Cardiac muscle cell (in vitro differentiated cells and primary cell): ENCODE data around the gene IL36A. TPM values are rescaled to one million over a fixed set of nuclear protein-coding genes. Genes with fewer than 3 reads are reported as not detected.

Experiments
- DNase-seq, 2 donors: peaks; one replicate each; pipeline versions ENCODE4 v3.0.0 to v3.0.0-alpha.2; 2010 to 2017; ENCODE audit warnings: low read depth in 1 of 2, low spot score in 1 of 2
- H3K27ac ChIP-seq: fragments of 200-600 bp; sonication (generic); 2 replicates; pipeline ENCODE4 v1.5.1; 2016
- H3K27me3 ChIP-seq: fragments of 200-600 bp; sonication (generic); 2 replicates; pipeline ENCODE4 v1.6.0; 2016; ENCODE audit warnings: control low read depth
- H3K36me3 ChIP-seq: fragments of 200-600 bp; sonication (generic); 2 replicates; pipeline ENCODE4 v1.5.1; 2016; ENCODE audit warnings: control low read depth
- H3K4me1 ChIP-seq: fragments of 200-600 bp; sonication (generic); 2 replicates; pipeline ENCODE4 v1.8.1; 2017; ENCODE audit warnings: low read depth, mild to moderate bottlenecking, mixed run types
- H3K4me3 ChIP-seq: fragments of 200-600 bp; sonication (generic); 2 replicates; pipeline ENCODE4 v1.5.1; 2016; ENCODE audit warnings: mild to moderate bottlenecking
- H3K9me3 ChIP-seq: fragments of 200-600 bp; sonication (generic); 2 replicates; pipeline ENCODE4 v1.5.1; 2017; ENCODE audit warnings: low read depth, mild to moderate bottlenecking, control low read depth
- polyA plus RNA-seq: library from polyadenylated mRNA; unstranded; fragments of >200 nt; fragmentation: Nextera tagmentation; extraction: Ambion mirVana; gene quantifications from 2 replicates; pipeline ENCODE4 v1.2.1, GENCODE V29; 2016
- total RNA-seq: library from RNA; depleted of rRNA; stranded (reverse); fragments of >200 nt; gene quantifications from 2 replicates; pipeline ENCODE4 v1.2.3, GENCODE V29; 2016
- TF ChIP-seq, protein P1 (sequence below): IDR thresholded peaks from 2 replicates; pipeline ENCODE4 v1.5.1; 2012; ENCODE audit warnings: low read depth, mild to moderate bottlenecking, low read length

The IL36A gene
- total and polyA plus RNA-seq, 2 experiments from 2014 or later = not detected

GRCh38 chr2:113050921-113051895, 45.9 kb downstream of the IL36A start:
- Histone ChIP-seq H3K4me3 (no peak overlapping the region), H3K9me3 (peaks cover 3% of the 10 kb centered on the region), H3K4me1 (no peaks in the 10 kb centered on the region), H3K27me3 (no peaks in the 10 kb centered on the region), H3K27ac (no peak overlapping the region), H3K36me3 (no peaks in the 10 kb centered on the region)
- no peak for DNase-seq
- TF ChIP-seq, protein P1, sequence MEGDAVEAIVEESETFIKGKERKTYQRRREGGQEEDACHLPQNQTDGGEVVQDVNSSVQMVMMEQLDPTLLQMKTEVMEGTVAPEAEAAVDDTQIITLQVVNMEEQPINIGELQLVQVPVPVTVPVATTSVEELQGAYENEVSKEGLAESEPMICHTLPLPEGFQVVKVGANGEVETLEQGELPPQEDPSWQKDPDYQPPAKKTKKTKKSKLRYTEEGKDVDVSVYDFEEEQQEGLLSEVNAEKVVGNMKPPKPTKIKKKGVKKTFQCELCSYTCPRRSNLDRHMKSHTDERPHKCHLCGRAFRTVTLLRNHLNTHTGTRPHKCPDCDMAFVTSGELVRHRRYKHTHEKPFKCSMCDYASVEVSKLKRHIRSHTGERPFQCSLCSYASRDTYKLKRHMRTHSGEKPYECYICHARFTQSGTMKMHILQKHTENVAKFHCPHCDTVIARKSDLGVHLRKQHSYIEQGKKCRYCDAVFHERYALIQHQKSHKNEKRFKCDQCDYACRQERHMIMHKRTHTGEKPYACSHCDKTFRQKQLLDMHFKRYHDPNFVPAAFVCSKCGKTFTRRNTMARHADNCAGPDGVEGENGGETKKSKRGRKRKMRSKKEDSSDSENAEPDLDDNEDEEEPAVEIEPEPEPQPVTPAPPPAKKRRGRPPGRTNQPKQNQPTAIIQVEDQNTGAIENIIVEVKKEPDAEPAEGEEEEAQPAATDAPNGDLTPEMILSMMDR = no peak

DNA sequence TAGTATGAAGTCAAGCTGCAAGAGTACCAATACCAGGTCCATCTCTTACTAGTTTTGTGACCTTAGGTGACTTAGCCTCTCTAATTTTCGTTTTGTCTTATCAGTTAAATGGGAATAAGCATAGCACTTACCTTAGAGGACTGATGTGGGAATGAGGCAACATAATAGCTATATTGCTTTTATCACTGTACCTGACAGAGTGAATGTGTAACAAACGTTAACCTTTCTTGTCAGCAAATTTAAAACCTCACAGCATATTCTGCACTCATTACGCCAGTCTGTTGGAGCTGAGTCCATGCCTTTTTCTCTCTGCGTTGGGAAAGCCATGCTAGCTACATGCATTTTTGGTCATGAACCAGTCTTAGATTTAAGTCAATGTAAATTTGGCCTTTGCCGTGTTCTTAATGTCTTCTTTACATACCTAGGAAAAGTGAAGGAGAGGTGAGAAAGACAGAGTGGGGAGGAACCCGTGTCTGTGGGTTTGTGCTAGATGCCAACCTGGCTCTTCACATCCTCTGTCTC, 47.2 kb downstream of the IL36A start, which contains the start of gene IL36B:
Gene IL36B, minus strand, starts transcription at position 472 of the 522 bp plus-strand sequence.
- DNase-seq = no peak
- no peaks in the 10 kb centered on the region for H3K9me3 ChIP-seq
- H3K36me3 ChIP-seq = no peaks in the 10 kb centered on the region
- no peak within 1 kb of the TSS for H3K4me3 ChIP-seq
- no peaks in the 10 kb centered on the region for H3K27me3 ChIP-seq
- TF ChIP-seq, protein P1 = no peak
- H3K27ac ChIP-seq = no peak within 1 kb of the TSS
- no peaks in the 10 kb centered on the region for H3K4me1 ChIP-seq

DNA sequence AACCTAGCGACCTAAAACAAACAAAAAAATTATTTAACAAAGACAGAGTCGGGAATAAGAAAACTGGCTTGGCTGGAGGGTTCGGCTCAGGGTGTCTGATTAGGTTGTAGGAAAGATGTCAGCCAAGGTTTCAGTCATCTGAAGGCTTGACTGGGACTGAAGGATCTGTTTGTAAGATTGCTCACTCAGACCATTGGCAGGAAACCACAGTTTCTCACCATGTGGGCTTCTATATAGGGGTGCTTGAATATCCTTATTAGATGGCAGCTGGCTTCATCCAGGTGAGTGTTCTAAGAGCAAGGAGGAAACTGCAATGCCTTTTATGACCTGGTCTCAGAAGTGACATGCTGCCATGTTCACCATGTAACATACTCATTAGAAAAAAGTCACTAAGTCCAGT, 48.4 kb downstream of the IL36A start:
- TF ChIP-seq, protein P1 = no peak
- no peak for DNase-seq
- Histone ChIP-seq H3K27me3 (no peaks in the 10 kb centered on the region), H3K9me3 (no peaks in the 10 kb centered on the region), H3K4me3 (no peak overlapping the region), H3K36me3 (no peaks in the 10 kb centered on the region), H3K4me1 (no peaks in the 10 kb centered on the region), H3K27ac (no peak overlapping the region)

DNA sequence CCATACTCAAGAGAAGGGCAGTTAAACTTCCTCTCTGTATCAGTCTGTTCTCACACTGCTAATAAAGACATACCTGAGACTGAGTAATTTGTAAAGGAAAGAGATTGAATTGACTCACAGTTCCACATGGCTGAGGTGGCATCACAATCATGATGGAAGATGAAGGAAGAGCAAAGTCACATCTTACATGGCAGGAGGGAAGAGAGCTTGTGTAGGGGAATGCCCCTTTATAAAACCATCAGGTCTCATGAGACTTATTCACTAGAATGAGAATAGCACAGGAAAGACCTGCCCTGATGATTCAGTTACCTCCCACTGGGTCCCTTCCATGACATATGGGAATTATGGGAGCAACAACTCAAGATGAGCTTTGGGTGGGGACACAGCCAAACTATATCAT, 48.8 kb downstream of the IL36A start:
- Histone ChIP-seq H3K27me3 (no peaks in the 10 kb centered on the region), H3K36me3 (no peaks in the 10 kb centered on the region), H3K4me1 (no peaks in the 10 kb centered on the region), H3K4me3 (no peak overlapping the region), H3K9me3 (no peaks in the 10 kb centered on the region), H3K27ac (no peak overlapping the region)
- no peak for DNase-seq
- TF ChIP-seq, protein P1 = no peak

DNA sequence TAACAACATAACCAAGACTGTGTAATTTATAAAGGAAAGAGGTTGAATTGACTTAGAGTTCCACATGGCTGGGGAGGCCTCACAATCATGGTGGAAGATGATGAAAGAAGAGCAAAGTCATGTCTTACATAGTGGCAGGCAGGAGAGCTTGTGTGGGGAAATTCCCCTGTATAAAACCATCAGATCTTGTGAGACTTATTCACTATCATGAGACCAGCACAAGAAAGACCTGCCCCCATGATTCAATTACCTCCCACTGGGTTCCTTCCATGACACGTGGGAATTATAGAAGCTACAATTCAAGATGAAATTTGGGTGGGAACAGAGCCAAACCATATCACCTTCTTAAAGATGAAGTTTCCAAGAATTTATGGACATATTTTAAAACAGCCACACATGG, 51.3 kb downstream of the IL36A start:
- H3K36me3 ChIP-seq = no peaks in the 10 kb centered on the region
- no peaks in the 10 kb centered on the region for H3K27me3 ChIP-seq
- H3K27ac ChIP-seq = no peak overlapping the region
- DNase-seq = no peak
- no peaks in the 10 kb centered on the region for H3K9me3 ChIP-seq
- no peaks in the 10 kb centered on the region for H3K4me1 ChIP-seq
- TF ChIP-seq, protein P1 = no peak
- H3K4me3 ChIP-seq = no peak overlapping the region
